ENCODE measurements around the gene MED16. TPM values are rescaled to one million over a fixed set of nuclear protein-coding genes. Genes with fewer than 3 reads are reported as not detected.
A peak's percentile ranks its signal among the peaks of the same experiment; 100 is the strongest.

Gene MED16
- polyA plus RNA-seq, 3 donors: 20.7 to 37.4 (median 32.8) TPM

Small RNA genes within 50 kb of the gene (small RNA-seq; reads per million reads assigned to genes)
- 20.6 reads per million, percentile 87 among the genes with 10 or more reads in this experiment for gene RNU6-9 (ENCODE audit: insufficient read length, low read depth)

Other genes with a start within 250 kb of the MED16 start
- gene RNF126, start 230.0 kb downstream of the MED16 start, polyA plus RNA-seq: 10 to 100 TPM; 29.1 to 51.6 (median 31.6) TPM
- 10 to 100 TPM in 1 of 3 donors, 1 to 10 TPM in 2; 2.5 to 42.1 (median 5.2) TPM for gene FSTL3, start 216.8 kb downstream of the MED16 start, polyA plus RNA-seq
- gene PRSS57, start 197.7 kb downstream of the MED16 start, polyA plus RNA-seq: 1 to 10 TPM in 1 of 3 donors, under 1 TPM in 2; 0.16 to 1.4 (median 0.78) TPM
- gene PALM, start 184.3 kb downstream of the MED16 start, polyA plus RNA-seq: under 1 TPM in 1 of 3 donors, not detected in 2; 0.23 TPM
- not detected for gene MISP, start 142.1 kb downstream of the MED16 start, polyA plus RNA-seq
- 100 to 1,000 TPM in 1 of 3 donors, 10 to 100 TPM in 2; 62.4 to 117 (median 81.6) TPM for gene PTBP1, start 95.7 kb downstream of the MED16 start, polyA plus RNA-seq
- gene PLPPR3, start 71.2 kb downstream of the MED16 start, polyA plus RNA-seq: 1 to 10 TPM in 1 of 3 donors, not detected in 2; 1.2 TPM
- 1 to 10 TPM; 2.7 to 5.7 (median 4.3) TPM for gene AZU1, start 65.3 kb downstream of the MED16 start, polyA plus RNA-seq
- gene PRTN3, start 52.2 kb downstream of the MED16 start, polyA plus RNA-seq: under 1 TPM in 1 of 3 donors, not detected in 2; 0.11 TPM
- 1 to 10 TPM in 2 of 3 donors, under 1 TPM in 1; 0.61 to 2.0 (median 1.3) TPM for gene ELANE, start 40.9 kb downstream of the MED16 start, polyA plus RNA-seq
- gene CFD, start 33.5 kb downstream of the MED16 start, polyA plus RNA-seq: 100 to 1,000 TPM; 272 to 862 (median 654) TPM
- gene RNU6-9, start 297 bp upstream of the MED16 start, polyA plus RNA-seq: not detected
- 10 to 100 TPM; 70.8 to 99.9 (median 78.7) TPM for gene R3HDM4, start 20.0 kb upstream of the MED16 start, polyA plus RNA-seq
- gene KISS1R, start 24.1 kb upstream of the MED16 start, polyA plus RNA-seq: not detected
- 10 to 100 TPM in 1 of 3 donors, 1 to 10 TPM in 2; 2.1 to 41.6 (median 3.2) TPM for gene ARID3A, start 32.8 kb upstream of the MED16 start, polyA plus RNA-seq
- gene WDR18, start 91.2 kb upstream of the MED16 start, polyA plus RNA-seq: 10 to 100 TPM; 21.3 to 52.7 (median 49.9) TPM
- gene GRIN3B, start 107.2 kb upstream of the MED16 start, polyA plus RNA-seq: under 1 TPM in 2 of 3 donors, not detected in 1; 0.13 to 0.27 TPM
- gene TMEM259, start 127.9 kb upstream of the MED16 start, polyA plus RNA-seq: 100 to 1,000 TPM in 1 of 3 donors, 10 to 100 TPM in 2; 37.4 to 417 (median 45.0) TPM
- not detected for gene RNU6-2, start 128.3 kb upstream of the MED16 start, polyA plus RNA-seq
- 100 to 1,000 TPM in 2 of 3 donors, 10 to 100 TPM in 1; 69.9 to 213 (median 144) TPM for gene CNN2, start 133.4 kb upstream of the MED16 start, polyA plus RNA-seq
- 100 to 1,000 TPM in 1 of 3 donors, 1 to 10 TPM in 2; 1.7 to 104 (median 7.8) TPM for gene ABCA7, start 146.9 kb upstream of the MED16 start, polyA plus RNA-seq
- 100 to 1,000 TPM; 108 to 308 (median 137) TPM for gene ARHGAP45, start 174.0 kb upstream of the MED16 start, polyA plus RNA-seq
- gene POLR2E, start 202.2 kb upstream of the MED16 start, polyA plus RNA-seq: 100 to 1,000 TPM; 183 to 222 (median 195) TPM
- 100 to 1,000 TPM; 459 to 508 (median 493) TPM for gene GPX4, start 210.8 kb upstream of the MED16 start, polyA plus RNA-seq